ENCODE data around the gene R3HDML.

DNA sequence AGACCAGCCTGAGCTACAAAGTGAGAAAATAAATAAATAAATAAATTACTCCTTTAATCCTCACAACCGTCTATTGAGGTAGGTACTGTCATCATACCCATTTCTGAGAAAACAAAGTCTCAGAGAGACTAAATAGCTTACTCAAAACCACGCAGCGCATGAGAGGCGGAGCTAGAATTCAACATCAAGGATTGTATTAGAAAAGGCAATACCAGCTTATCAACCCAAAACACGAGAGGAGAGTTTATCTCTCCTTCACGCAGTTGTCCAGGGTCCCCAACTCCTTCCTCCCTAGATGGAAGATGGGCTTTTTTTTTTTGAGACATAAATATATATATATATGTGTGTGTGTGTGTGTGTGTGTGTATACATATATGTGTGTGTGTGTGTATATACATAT lies 30.9 kb downstream of the R3HDML start:
- TF ChIP-seq, protein P1, sequence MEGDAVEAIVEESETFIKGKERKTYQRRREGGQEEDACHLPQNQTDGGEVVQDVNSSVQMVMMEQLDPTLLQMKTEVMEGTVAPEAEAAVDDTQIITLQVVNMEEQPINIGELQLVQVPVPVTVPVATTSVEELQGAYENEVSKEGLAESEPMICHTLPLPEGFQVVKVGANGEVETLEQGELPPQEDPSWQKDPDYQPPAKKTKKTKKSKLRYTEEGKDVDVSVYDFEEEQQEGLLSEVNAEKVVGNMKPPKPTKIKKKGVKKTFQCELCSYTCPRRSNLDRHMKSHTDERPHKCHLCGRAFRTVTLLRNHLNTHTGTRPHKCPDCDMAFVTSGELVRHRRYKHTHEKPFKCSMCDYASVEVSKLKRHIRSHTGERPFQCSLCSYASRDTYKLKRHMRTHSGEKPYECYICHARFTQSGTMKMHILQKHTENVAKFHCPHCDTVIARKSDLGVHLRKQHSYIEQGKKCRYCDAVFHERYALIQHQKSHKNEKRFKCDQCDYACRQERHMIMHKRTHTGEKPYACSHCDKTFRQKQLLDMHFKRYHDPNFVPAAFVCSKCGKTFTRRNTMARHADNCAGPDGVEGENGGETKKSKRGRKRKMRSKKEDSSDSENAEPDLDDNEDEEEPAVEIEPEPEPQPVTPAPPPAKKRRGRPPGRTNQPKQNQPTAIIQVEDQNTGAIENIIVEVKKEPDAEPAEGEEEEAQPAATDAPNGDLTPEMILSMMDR (IDR thresholded peaks at IDR 0.05 in 4 of 5, conservative IDR thresholded peaks at IDR 0.05 in 1 of 5), result no peak
- TF ChIP-seq POLR2A (IDR thresholded peaks at IDR 0.05), result no peak
